Measurements from ENCODE around the gene LSAMP.

- TF ChIP-seq, protein P1, sequence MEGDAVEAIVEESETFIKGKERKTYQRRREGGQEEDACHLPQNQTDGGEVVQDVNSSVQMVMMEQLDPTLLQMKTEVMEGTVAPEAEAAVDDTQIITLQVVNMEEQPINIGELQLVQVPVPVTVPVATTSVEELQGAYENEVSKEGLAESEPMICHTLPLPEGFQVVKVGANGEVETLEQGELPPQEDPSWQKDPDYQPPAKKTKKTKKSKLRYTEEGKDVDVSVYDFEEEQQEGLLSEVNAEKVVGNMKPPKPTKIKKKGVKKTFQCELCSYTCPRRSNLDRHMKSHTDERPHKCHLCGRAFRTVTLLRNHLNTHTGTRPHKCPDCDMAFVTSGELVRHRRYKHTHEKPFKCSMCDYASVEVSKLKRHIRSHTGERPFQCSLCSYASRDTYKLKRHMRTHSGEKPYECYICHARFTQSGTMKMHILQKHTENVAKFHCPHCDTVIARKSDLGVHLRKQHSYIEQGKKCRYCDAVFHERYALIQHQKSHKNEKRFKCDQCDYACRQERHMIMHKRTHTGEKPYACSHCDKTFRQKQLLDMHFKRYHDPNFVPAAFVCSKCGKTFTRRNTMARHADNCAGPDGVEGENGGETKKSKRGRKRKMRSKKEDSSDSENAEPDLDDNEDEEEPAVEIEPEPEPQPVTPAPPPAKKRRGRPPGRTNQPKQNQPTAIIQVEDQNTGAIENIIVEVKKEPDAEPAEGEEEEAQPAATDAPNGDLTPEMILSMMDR (conservative IDR thresholded peaks at IDR 0.05; ENCODE audit: low read depth in 2 of 2): no peak
- TF ChIP-seq EZH2 (IDR thresholded peaks at IDR 0.05; ENCODE audit: low read depth, unreplicated experiment): no peak
- TF ChIP-seq EZH2phosphoT487 (IDR thresholded peaks at IDR 0.05; ENCODE audit: unreplicated experiment): no peak
- no peak for TF ChIP-seq POLR2AphosphoS5 (IDR thresholded peaks at IDR 0.05; ENCODE audit: low read depth)
- no peak for TF ChIP-seq ETS1 (IDR thresholded peaks at IDR 0.05)
- no peak for TF ChIP-seq CREB1 (CRISPR knock-in tag; IDR thresholded peaks at IDR 0.05; ENCODE audit: low read depth)
- TF ChIP-seq, protein P2, sequence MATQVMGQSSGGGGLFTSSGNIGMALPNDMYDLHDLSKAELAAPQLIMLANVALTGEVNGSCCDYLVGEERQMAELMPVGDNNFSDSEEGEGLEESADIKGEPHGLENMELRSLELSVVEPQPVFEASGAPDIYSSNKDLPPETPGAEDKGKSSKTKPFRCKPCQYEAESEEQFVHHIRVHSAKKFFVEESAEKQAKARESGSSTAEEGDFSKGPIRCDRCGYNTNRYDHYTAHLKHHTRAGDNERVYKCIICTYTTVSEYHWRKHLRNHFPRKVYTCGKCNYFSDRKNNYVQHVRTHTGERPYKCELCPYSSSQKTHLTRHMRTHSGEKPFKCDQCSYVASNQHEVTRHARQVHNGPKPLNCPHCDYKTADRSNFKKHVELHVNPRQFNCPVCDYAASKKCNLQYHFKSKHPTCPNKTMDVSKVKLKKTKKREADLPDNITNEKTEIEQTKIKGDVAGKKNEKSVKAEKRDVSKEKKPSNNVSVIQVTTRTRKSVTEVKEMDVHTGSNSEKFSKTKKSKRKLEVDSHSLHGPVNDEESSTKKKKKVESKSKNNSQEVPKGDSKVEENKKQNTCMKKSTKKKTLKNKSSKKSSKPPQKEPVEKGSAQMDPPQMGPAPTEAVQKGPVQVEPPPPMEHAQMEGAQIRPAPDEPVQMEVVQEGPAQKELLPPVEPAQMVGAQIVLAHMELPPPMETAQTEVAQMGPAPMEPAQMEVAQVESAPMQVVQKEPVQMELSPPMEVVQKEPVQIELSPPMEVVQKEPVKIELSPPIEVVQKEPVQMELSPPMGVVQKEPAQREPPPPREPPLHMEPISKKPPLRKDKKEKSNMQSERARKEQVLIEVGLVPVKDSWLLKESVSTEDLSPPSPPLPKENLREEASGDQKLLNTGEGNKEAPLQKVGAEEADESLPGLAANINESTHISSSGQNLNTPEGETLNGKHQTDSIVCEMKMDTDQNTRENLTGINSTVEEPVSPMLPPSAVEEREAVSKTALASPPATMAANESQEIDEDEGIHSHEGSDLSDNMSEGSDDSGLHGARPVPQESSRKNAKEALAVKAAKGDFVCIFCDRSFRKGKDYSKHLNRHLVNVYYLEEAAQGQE (IDR thresholded peaks at IDR 0.05; ENCODE audit: unreplicated experiment): no peak
Observed at GRCh38 chr3:115916866-115917265, 528.4 kb downstream of the LSAMP start.
